ENCODE data around the gene LONRF2. TPM values are rescaled to one million over a fixed set of nuclear protein-coding genes. Genes with fewer than 3 reads are reported as not detected.
A peak's percentile ranks its signal among the peaks of the same experiment; 100 is the strongest.
"Not testable (repeated sequence)": the region's sequence is repeated elsewhere in the genome, so short reads cannot be mapped to it uniquely, and the experiment has no call there.

Gene LONRF2
- total and polyA plus RNA-seq, 5 donors: 5.0 to 19.6 (median 14.3) TPM

GRCh38 chr2:100253786-100254185 is 68.5 kb downstream of the LONRF2 start:
- intact Hi-C loops (cut with DNase I): no loop called here
- 86% methylated on average over 5 of the region's 5 CpGs for WGBS
- Histone ChIP-seq H3K4me1 (ENCODE audit: control insufficient read depth, insufficient read depth, low read length) (no peaks in the 10 kb centered on the region), H3K9me3 (ENCODE audit: control insufficient read depth, low read length) (no peaks in the 10 kb centered on the region), H3K27ac (ENCODE audit: low read length) (no peak overlapping the region), H3K27me3 (ENCODE audit: control insufficient read depth, insufficient read depth) (no peaks in the 10 kb centered on the region), H3K4me3 (ENCODE audit: low read length) (no peak overlapping the region)
- ATAC-seq: no peak
- DNase-seq: no peak

DNA sequence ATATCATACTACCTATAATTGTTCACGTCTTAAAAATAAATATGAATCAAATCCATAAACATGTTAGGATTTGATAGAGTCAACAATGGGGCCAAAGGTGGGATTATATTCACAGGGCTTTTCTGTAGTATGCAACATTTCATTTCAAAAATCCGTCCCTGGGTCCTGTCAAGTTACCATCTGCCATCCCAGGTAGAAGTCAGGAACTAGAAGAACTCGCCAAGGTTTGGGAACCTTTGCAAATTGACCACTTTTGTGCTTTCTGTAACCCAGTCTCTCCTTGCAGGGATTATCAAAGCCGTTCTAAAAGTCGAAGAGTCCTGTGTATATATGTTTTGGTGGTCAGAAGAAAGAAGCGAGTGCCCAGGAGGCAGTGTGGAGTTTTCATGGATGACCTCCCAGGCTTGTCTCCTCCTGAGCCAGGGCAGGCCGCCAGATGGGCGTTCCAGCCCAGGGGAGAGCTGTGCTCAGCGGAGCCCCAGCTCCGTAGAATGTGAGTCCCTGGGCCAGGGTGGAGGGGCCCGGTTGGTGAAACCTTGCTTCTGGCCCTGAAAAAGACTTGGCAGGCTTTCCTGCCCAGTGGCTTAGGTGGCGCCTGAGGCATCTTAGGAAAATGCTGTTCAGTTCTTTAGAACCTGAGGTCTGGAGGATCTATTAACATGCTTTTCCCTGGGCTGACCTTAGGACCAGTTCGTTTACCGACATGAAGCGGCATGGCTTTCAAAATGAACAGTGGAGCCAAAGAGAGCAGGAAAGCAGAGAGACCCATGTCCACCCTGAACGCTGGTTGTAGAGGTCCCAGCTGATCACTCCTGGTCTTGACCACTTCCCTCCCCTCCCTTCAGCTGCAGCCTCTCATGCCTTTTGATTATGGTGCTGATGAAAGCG is 69.2 kb downstream of the LONRF2 start:
- intact Hi-C loops (cut with DNase I): no loop called here
- Histone ChIP-seq H3K27ac (ENCODE audit: low read length) (no peak overlapping the region), H3K9me3 (ENCODE audit: control insufficient read depth, low read length) (no peaks in the 10 kb centered on the region), H3K27me3 (ENCODE audit: control insufficient read depth, insufficient read depth) (no peaks in the 10 kb centered on the region), H3K4me1 (ENCODE audit: control insufficient read depth, insufficient read depth, low read length) (no peaks in the 10 kb centered on the region), H3K4me3 (ENCODE audit: low read length) (no peak overlapping the region)
- ATAC-seq: peak in 1 of 2 donors; percentile 57
- peak in 2 of 3 donors; percentile 34 to 59 for DNase-seq
- WGBS: 73% methylated on average over 17 of the region's 17 CpGs

DNA sequence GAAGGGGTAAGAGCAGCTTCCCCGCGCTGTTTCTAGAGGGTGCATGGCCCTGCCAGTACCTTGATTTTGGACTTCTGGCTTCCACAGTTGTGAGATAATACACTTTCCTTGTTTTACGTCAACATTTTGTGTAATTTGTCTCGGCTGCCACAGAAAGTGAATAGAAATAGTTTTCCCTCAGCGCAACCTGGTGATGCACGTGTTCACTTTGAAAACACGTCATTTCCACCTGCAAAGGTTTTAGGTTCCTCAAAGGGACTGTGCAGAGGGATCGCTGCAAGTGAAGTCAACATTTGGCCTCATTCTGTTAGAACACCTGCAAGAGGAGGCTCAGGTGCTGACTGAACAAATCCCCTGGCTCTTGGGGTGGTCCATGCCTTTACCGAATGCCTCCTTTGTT is 71.7 kb downstream of the LONRF2 start:
- Histone ChIP-seq H3K27me3 (ENCODE audit: control insufficient read depth, insufficient read depth) (no peaks in the 10 kb centered on the region), H3K27ac (ENCODE audit: low read length) (no peak overlapping the region), H3K9me3 (ENCODE audit: control insufficient read depth, low read length) (no peaks in the 10 kb centered on the region), H3K4me3 (ENCODE audit: low read length) (no peak overlapping the region), H3K4me1 (ENCODE audit: control insufficient read depth, insufficient read depth, low read length) (no peaks in the 10 kb centered on the region)
- DNase-seq (no peak), ATAC-seq (no peak)
- 92% methylated on average over 9 of the region's 9 CpGs for WGBS
- intact Hi-C loops (cut with DNase I): no loop called here

- Histone ChIP-seq H3K9me3 (ENCODE audit: control insufficient read depth, low read length) (no peaks in the 10 kb centered on the region), H3K27me3 (ENCODE audit: control insufficient read depth, insufficient read depth) (no peaks in the 10 kb centered on the region), H3K4me3 (ENCODE audit: low read length) (no peak overlapping the region), H3K27ac (ENCODE audit: low read length) (no peak overlapping the region), H3K4me1 (ENCODE audit: control insufficient read depth, insufficient read depth, low read length) (no peaks in the 10 kb centered on the region)
- no peak for DNase-seq
- 89% methylated on average over 5 of the region's 5 CpGs for WGBS
- no peak for ATAC-seq
- intact Hi-C loops (cut with DNase I): loop anchor here in 1 of 4 donors (5.0 kb wide), 1 partner anchor 692 kb away; no protein-coding TSS in a partner anchor
Measured at GRCh38 chr2:100248971-100249370, 73.3 kb downstream of the LONRF2 start.

DNA sequence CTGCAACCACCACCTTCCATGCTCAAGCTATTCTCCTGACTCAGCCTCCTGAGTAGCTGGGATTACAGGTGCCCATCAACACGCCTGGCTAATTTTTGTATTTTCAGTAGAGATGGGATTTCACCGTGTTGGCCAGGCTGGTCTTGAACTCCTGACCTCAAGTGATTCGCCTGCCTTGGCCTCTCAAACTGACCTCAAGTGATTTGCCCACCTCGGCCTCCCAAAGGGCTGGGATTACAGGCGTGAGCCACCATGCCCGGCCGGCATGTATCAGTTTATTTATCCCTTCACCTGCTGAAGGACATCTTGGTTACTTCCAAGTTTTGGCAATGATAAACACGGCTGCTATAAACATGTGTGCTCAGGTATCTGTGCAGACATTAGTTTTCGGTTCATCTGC is 73.7 kb downstream of the LONRF2 start:
- not testable (repeated sequence) for H3K27ac ChIP-seq (ENCODE audit: low read length); ATAC-seq; DNase-seq; H3K4me1 ChIP-seq (ENCODE audit: control insufficient read depth, insufficient read depth, low read length); H3K9me3 ChIP-seq (ENCODE audit: control insufficient read depth, low read length); H3K4me3 ChIP-seq (ENCODE audit: low read length); H3K27me3 ChIP-seq (ENCODE audit: control insufficient read depth, insufficient read depth)
- WGBS: 84% methylated on average over 9 of the region's 9 CpGs
- intact Hi-C loops (cut with DNase I): loop anchor here in 1 of 4 donors (5.0 kb wide), 1 partner anchor 691 kb away; no protein-coding TSS in a partner anchor

DNA sequence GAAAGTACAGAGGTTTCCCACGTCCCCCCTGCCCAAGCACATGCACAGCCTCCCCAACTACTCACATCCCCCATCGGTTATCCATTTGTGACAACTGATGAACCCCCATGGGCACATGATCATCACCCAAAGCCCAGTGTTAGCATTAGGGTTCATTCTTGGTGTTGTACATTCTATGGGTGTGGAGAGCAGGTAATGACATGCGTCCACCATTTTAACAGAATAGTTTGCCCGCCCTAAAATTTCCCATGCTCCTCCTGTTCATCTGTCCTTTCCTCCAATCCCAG is 74.3 kb downstream of the LONRF2 start:
- Histone ChIP-seq H3K4me3 (ENCODE audit: low read length) (no peak overlapping the region), H3K27ac (ENCODE audit: low read length) (no peak overlapping the region), H3K27me3 (ENCODE audit: control insufficient read depth, insufficient read depth) (no peaks in the 10 kb centered on the region), H3K9me3 (ENCODE audit: control insufficient read depth, low read length) (no peaks in the 10 kb centered on the region), H3K4me1 (ENCODE audit: control insufficient read depth, insufficient read depth, low read length) (no peaks in the 10 kb centered on the region)
- no peak for ATAC-seq
- DNase-seq: no peak
- intact Hi-C loops (cut with DNase I): loop anchor here in 1 of 4 donors (5.0 kb wide), 1 partner anchor 691 kb away; no protein-coding TSS in a partner anchor
- 84% methylated on average over 4 of the region's 4 CpGs for WGBS

DNA sequence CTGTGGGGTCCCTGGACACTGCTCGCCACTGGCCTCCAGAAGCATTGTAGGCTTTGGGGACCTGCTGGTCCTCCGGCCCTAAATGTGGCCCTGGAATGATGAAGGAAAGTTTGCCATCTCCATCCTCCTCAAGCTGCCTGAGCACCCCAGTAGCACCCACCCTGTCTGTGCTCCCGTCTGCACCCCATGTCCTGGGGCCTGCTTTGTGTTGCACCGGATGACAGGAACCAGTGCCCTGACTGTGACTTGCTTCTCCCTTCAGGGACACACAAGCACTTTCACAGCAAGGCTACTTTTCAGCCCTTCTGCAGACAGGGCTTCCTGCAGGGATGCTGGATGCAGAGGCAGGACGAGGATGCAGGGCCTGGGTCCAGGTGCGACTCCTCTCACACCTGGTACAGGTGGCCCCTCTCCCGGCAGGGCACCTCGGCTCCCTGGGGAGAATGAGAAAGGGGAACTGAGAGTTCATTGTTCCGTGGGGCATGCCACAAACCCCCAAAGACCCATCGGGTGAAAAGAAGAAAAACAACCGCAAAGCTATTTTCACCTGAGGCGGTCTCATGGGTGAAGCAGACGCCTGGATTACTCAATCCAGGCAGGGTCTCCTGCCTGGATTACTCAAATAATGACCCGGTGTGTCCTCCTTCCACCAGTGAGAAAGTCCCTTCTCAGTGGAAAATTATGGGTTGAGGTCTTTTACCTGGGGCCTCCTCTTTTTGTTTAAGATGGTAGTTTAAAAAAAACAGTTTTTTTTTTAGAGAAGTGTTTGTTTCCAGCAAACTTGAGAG is 74.9 kb downstream of the LONRF2 start:
- ATAC-seq (no peak), DNase-seq (no peak)
- Histone ChIP-seq H3K27ac (ENCODE audit: low read length) (no peak overlapping the region), H3K4me1 (ENCODE audit: control insufficient read depth, insufficient read depth, low read length) (no peaks in the 10 kb centered on the region), H3K9me3 (ENCODE audit: control insufficient read depth, low read length) (no peaks in the 10 kb centered on the region), H3K27me3 (ENCODE audit: control insufficient read depth, insufficient read depth) (no peaks in the 10 kb centered on the region), H3K4me3 (ENCODE audit: low read length) (no peak overlapping the region)
- intact Hi-C loops (cut with DNase I): loop anchor here in 1 of 4 donors (5.0 kb wide), 1 partner anchor 690 kb away; no protein-coding TSS in a partner anchor
- 80% methylated on average over 14 of the region's 14 CpGs for WGBS

- Histone ChIP-seq H3K4me3 (ENCODE audit: low read length) (no peak overlapping the region), H3K27me3 (ENCODE audit: control insufficient read depth, insufficient read depth) (no peaks in the 10 kb centered on the region), H3K9me3 (ENCODE audit: control insufficient read depth, low read length) (no peaks in the 10 kb centered on the region), H3K4me1 (ENCODE audit: control insufficient read depth, insufficient read depth, low read length) (no peaks in the 10 kb centered on the region), H3K27ac (ENCODE audit: low read length) (no peak overlapping the region)
- 61% methylated on average over 28 of the region's 28 CpGs for WGBS
- DNase-seq (no peak), ATAC-seq (no peak)
- intact Hi-C loops (cut with DNase I): loop anchor here in 1 of 4 donors (5.0 kb wide), 1 partner anchor 689 kb away; no protein-coding TSS in a partner anchor
Measured at GRCh38 chr2:100246163-100247145, 75.8 kb downstream of the LONRF2 start.

DNA sequence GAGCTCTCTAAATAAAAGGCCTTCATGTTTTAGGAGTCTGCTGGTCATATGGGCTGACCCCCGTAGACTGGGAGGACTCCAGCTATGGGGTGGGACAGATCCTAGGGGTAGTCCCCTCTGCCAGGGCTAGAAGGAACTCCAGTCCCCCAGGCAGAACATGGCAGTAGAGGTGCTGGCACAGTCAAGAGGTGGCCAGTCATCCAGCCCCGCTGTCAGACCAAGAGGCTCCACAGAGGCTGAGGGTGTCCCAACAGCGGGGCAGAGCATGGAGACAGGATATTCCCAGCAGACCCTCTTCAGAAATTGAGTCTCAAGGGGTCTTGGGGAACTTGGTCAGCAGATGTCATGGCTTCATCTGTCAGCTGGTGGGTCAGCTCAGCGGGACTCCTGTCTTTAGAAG is 76.6 kb downstream of the LONRF2 start:
- H3K9me3 ChIP-seq (ENCODE audit: control insufficient read depth, low read length): no peaks in the 10 kb centered on the region
- no peaks in the 10 kb centered on the region for H3K4me1 ChIP-seq (ENCODE audit: control insufficient read depth, insufficient read depth, low read length)
- WGBS: 93% methylated on average over 4 of the region's 4 CpGs
- no peak overlapping the region for H3K27ac ChIP-seq (ENCODE audit: low read length)
- intact Hi-C loops (cut with DNase I): loop anchor here in 1 of 4 donors (5.0 kb wide), 1 partner anchor 688 kb away; no protein-coding TSS in a partner anchor
- ATAC-seq (no peak), DNase-seq (no peak)
- no peaks in the 10 kb centered on the region for H3K27me3 ChIP-seq (ENCODE audit: control insufficient read depth, insufficient read depth)
- no peak overlapping the region for H3K4me3 ChIP-seq (ENCODE audit: low read length)

- Histone ChIP-seq H3K4me1 (ENCODE audit: control insufficient read depth, insufficient read depth, low read length) (no peaks in the 10 kb centered on the region), H3K4me3 (ENCODE audit: low read length) (no peak overlapping the region), H3K9me3 (ENCODE audit: control insufficient read depth, low read length) (no peaks in the 10 kb centered on the region), H3K27me3 (ENCODE audit: control insufficient read depth, insufficient read depth) (no peaks in the 10 kb centered on the region), H3K27ac (ENCODE audit: low read length) (no peak overlapping the region)
- WGBS: 89% methylated on average over 6 of the region's 6 CpGs
- ATAC-seq (no peak), DNase-seq (no peak)
- intact Hi-C loops (cut with DNase I): loop anchor here (5.0 kb wide), 2 partner anchors 678 to 688 kb away; no protein-coding TSS in a partner anchor
Measured at GRCh38 chr2:100244881-100245605, 77.3 kb downstream of the LONRF2 start.
